ENCODE results near the gene EML5. TPM values are rescaled to one million over a fixed set of nuclear protein-coding genes. Genes with fewer than 3 reads are reported as not detected.

Gene EML5
- total RNA-seq, 1 experiment from 2014 or later = 1.8 TPM

DNA sequence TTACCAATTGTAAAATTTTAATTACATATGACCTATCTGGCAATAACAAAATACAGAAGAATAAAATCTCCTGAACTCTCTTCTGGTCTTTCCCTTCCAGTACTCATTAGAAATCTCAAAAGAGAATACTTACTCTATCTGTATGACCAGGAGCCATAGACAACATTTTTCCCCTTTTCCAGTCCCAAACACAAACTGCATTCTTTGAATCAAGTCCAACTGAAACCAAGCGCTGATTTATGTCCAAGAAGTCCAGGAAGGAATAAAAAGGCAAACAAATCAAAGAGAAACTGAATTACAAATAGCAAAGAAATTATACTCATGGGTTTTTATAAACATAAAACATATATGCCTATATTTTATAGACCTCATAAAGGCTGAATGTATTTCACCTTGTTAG lies 46.7 kb downstream of the EML5 start:
- H3K79me2 ChIP-seq (ENCODE audit: insufficient read depth, low read length) = no peaks in the 10 kb centered on the region
- no peaks in the 10 kb centered on the region for H3K9me3 ChIP-seq (ENCODE audit: control insufficient read depth in 1 of 2, insufficient read depth in 1 of 2, low read depth in 1 of 2, low read length in 2 of 2)
- no TSS peak for BruUV-seq (replicated peaks)
- H3K9me2 ChIP-seq (ENCODE audit: insufficient read depth) = no peaks in the 10 kb centered on the region
- DNase-seq (ENCODE audit: low read depth, low spot score) (no peak), ATAC-seq (no peak)
- no peak overlapping the region for H2AFZ ChIP-seq (ENCODE audit: low read depth, low read length, poor library complexity, severe bottlenecking)
- POLR2A ChIA-PET = no interaction called here
- H3K9ac ChIP-seq (ENCODE audit: low read length) = no peak overlapping the region
- RAD21 ChIA-PET (ENCODE audit: low non-redundant PET in 1 of 2, low total read pairs in 2 of 2, uncharacterized antibody in 2 of 2, unreplicated experiment in 2 of 2) = no interaction called here
- no peaks in the 10 kb centered on the region for H3K4me1 ChIP-seq (ENCODE audit: control insufficient read depth in 1 of 2, insufficient read depth in 2 of 2, low read length in 2 of 2)
- no peaks in the 10 kb centered on the region for H3K27me3 ChIP-seq (ENCODE audit: insufficient read depth, low read length)
- TF ChIP-seq MAX (IDR thresholded peaks at IDR 0.05) (no peak), ATF3 (IDR thresholded peaks at IDR 0.05) (no peak), ZBTB33 (IDR thresholded peaks at IDR 0.05; ENCODE audit: extremely low read depth, insufficient replicate concordance, low read length) (no peak), CBX3 (IDR thresholded peaks at IDR 0.05; ENCODE audit: low read depth) (no peak), EZH2 (IDR thresholded peaks at IDR 0.05) (no peak), EZH2phosphoT487 (IDR thresholded peaks at IDR 0.05; ENCODE audit: borderline replicate concordance) (no peak), FOSL1 (IDR thresholded peaks at IDR 0.05; ENCODE audit: low read depth) (no peak), EGR1 (IDR thresholded peaks at IDR 0.05; ENCODE audit: low read depth) (no peak), ZNF274 (IDR thresholded peaks at IDR 0.05; ENCODE audit: low read depth, low read length) (no peak), POLR2A (IDR thresholded peaks at IDR 0.05; ENCODE audit: borderline replicate concordance, extremely low read depth, insufficient read depth, insufficient read length) (no peak), TCF7L2 (IDR thresholded peaks at IDR 0.05; ENCODE audit: borderline replicate concordance, extremely low read depth, insufficient read depth, insufficient read length) (no peak), ZFX (IDR thresholded peaks at IDR 0.05) (no peak), RAD21 (IDR thresholded peaks at IDR 0.05; ENCODE audit: low read depth) (no peak), SIN3A (IDR thresholded peaks at IDR 0.05; ENCODE audit: low read depth) (no peak), ELF1 (IDR thresholded peaks at IDR 0.05; ENCODE audit: borderline replicate concordance, low read depth) (no peak)
- TF ChIP-seq, protein P1, sequence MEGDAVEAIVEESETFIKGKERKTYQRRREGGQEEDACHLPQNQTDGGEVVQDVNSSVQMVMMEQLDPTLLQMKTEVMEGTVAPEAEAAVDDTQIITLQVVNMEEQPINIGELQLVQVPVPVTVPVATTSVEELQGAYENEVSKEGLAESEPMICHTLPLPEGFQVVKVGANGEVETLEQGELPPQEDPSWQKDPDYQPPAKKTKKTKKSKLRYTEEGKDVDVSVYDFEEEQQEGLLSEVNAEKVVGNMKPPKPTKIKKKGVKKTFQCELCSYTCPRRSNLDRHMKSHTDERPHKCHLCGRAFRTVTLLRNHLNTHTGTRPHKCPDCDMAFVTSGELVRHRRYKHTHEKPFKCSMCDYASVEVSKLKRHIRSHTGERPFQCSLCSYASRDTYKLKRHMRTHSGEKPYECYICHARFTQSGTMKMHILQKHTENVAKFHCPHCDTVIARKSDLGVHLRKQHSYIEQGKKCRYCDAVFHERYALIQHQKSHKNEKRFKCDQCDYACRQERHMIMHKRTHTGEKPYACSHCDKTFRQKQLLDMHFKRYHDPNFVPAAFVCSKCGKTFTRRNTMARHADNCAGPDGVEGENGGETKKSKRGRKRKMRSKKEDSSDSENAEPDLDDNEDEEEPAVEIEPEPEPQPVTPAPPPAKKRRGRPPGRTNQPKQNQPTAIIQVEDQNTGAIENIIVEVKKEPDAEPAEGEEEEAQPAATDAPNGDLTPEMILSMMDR (IDR thresholded peaks at IDR 0.05 in 2 of 3, conservative IDR thresholded peaks at IDR 0.05 in 1 of 3; ENCODE audit: borderline replicate concordance in 1 of 3, insufficient read depth in 1 of 3, low read depth in 2 of 3, low read length in 2 of 3) = no peak
- intact Hi-C loops (cut with micrococcal nuclease) = no loop called here
- no peaks in the 10 kb centered on the region for H3K36me3 ChIP-seq (ENCODE audit: control insufficient read depth in 1 of 2, insufficient read depth in 2 of 2, low read length in 2 of 2)
- H4K20me1 ChIP-seq (ENCODE audit: insufficient read depth) = no peaks in the 10 kb centered on the region
- no peak overlapping the region for H3K4me3 ChIP-seq (replicated peaks in 1 of 2; ENCODE audit: low read depth in 1 of 2, low read length in 2 of 2)
- no peak overlapping the region for H3K27ac ChIP-seq (ENCODE audit: low read depth, low read length)
- CTCF ChIA-PET = no interaction called here
- no peak overlapping the region for H3K4me2 ChIP-seq (ENCODE audit: low read length)
